Transverse colon (tissue), 4 donors: ENCODE measurements around the gene NFS1.

Experiments used
- POLR2A ChIP-seq: fragments of 450-650 bp; IDR thresholded peaks from one replicate; pipeline ENCODE4 v1.6.1; 2016; ENCODE audit warnings: antibody characterized with exemption, mild to moderate bottlenecking, moderate library complexity
- POLR2AphosphoS5 ChIP-seq, 3 donors: sonication (generic); formaldehyde crosslinking; IDR thresholded peaks; one replicate each; pipeline ENCODE4 v1.6.1; 2016; ENCODE audit warnings: antibody characterized with exemption in 3 of 3
- TF ChIP-seq, protein P1 (sequence below), 5 experiments: fragments of 200-600 bp in 3 of 5; fragments of 450-650 bp in 2 of 5; sonication (generic) in 3 of 5; IDR thresholded peaks; 1 replicate in 2 of 5; 2 replicates in 3 of 5; pipeline ENCODE4 v1.5.1; 2016 to 2017; ENCODE audit warnings: antibody characterized with exemption in 5 of 5, inconsistent platforms in 3 of 5, mild to moderate bottlenecking in 2 of 5, moderate library complexity in 1 of 5

DNA sequence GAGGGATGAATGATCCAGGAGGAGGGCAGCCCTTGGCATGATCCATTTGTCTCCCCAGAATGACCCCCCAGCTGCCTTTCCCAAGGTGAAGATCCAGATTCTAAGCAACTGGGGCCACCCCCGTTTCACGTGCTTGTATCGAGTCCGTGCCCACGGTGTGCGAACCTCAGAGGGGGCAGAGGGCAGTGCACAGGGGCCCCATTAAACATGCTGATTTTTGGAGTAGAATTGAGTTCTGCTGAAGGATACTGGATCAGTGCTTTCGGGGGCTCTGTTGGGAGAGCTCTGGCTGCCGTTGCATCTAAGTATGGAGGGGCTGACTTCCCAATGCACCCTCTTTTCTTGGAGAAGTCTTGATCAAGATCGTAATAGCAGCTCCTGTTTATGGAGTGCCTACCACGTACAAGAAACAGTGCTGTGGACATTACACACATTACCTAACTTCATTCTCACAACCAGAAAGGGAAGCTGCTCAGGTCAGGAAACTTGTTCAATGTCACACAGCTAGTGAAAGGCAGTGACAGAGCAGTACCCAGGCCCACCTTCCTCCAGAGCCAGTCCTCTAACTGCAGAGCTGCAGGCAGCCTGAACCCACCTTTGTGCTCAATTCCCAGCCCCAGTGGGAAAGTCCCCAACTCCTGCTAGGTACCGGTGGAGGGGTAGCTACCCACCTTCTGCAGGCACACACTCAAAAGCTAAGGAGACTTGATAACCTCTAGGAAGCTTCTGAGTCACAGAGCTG is 78.2 kb downstream of the NFS1 start:
- no peak for TF ChIP-seq POLR2A
- TF ChIP-seq, protein P1, sequence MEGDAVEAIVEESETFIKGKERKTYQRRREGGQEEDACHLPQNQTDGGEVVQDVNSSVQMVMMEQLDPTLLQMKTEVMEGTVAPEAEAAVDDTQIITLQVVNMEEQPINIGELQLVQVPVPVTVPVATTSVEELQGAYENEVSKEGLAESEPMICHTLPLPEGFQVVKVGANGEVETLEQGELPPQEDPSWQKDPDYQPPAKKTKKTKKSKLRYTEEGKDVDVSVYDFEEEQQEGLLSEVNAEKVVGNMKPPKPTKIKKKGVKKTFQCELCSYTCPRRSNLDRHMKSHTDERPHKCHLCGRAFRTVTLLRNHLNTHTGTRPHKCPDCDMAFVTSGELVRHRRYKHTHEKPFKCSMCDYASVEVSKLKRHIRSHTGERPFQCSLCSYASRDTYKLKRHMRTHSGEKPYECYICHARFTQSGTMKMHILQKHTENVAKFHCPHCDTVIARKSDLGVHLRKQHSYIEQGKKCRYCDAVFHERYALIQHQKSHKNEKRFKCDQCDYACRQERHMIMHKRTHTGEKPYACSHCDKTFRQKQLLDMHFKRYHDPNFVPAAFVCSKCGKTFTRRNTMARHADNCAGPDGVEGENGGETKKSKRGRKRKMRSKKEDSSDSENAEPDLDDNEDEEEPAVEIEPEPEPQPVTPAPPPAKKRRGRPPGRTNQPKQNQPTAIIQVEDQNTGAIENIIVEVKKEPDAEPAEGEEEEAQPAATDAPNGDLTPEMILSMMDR (IDR thresholded peaks at IDR 0.05), result no peak
- TF ChIP-seq POLR2AphosphoS5 (IDR thresholded peaks at IDR 0.05), result no peak
